ENCODE results near the gene TMEM52.
"Not testable (repeated sequence)": the region's sequence is repeated elsewhere in the genome, so short reads cannot be mapped to it uniquely, and the experiment has no call there.

Gene TMEM52

GRCh38 chr1:1893997-1894353 is 25.1 kb downstream of the TMEM52 start:
- no peak for DNase-seq (ENCODE audit: low read depth)

GRCh38 chr1:1893291-1893985 is 25.6 kb downstream of the TMEM52 start:
- no peak for DNase-seq (ENCODE audit: low read depth)

GRCh38 chr1:1892763-1893120 is 26.3 kb downstream of the TMEM52 start:
- no peak for DNase-seq (ENCODE audit: low read depth)

GRCh38 chr1:1892079-1892762 is 26.9 kb downstream of the TMEM52 start:
- no peak for DNase-seq (ENCODE audit: low read depth)

- DNase-seq (ENCODE audit: low read depth) = peak; percentile 43
These were observed 27.6 kb downstream of the TMEM52 start for GRCh38 chr1:1891349-1892078.

GRCh38 chr1:1890506-1891348 is 28.4 kb downstream of the TMEM52 start, which contains the start of gene GNB1:
GNB1 (minus strand) TSS chr1:1891087; CDS start chr1:1825453, 65,634 bp downstream.
- DNase-seq (ENCODE audit: low read depth) = peak; percentile 82

- DNase-seq (ENCODE audit: low read depth) = peak; percentile 51
These were observed 29.1 kb downstream of the TMEM52 start for GRCh38 chr1:1889847-1890505.

- no peak for DNase-seq (ENCODE audit: low read depth)
These were observed 29.9 kb downstream of the TMEM52 start for GRCh38 chr1:1889090-1889750.

GRCh38 chr1:1883890-1884289 is 35.2 kb downstream of the TMEM52 start:
- not testable (repeated sequence) for DNase-seq (ENCODE audit: low read depth)

- no peak for DNase-seq (ENCODE audit: low read depth)
These were observed 35.8 kb downstream of the TMEM52 start for GRCh38 chr1:1883092-1883873.

GRCh38 chr1:1881727-1882126 is 37.4 kb downstream of the TMEM52 start:
- DNase-seq (ENCODE audit: low read depth) = no peak

- DNase-seq (ENCODE audit: low read depth) = no peak
These were observed 38.3 kb downstream of the TMEM52 start for GRCh38 chr1:1880617-1881312.

- DNase-seq (ENCODE audit: low read depth) = no peak
These were observed 39.1 kb downstream of the TMEM52 start for GRCh38 chr1:1879942-1880341.

- DNase-seq (ENCODE audit: low read depth) = no peak
These were observed 41.1 kb downstream of the TMEM52 start for GRCh38 chr1:1877865-1878436.

- peak; percentile 57 for DNase-seq (ENCODE audit: low read depth)
These were observed 42.6 kb downstream of the TMEM52 start for GRCh38 chr1:1876335-1876930.

GRCh38 chr1:1875932-1876331 is 43.1 kb downstream of the TMEM52 start:
- no peak for DNase-seq (ENCODE audit: low read depth)

GRCh38 chr1:1874901-1875300 is 44.2 kb downstream of the TMEM52 start:
- no peak for DNase-seq (ENCODE audit: low read depth)

GRCh38 chr1:1873186-1873585 is 45.9 kb downstream of the TMEM52 start:
- DNase-seq (ENCODE audit: low read depth) = no peak

Data from iris pigment epithelial cell (primary cell).